ENCODE data around the gene KCNN3.

The KCNN3 gene

GRCh38 chr1:154833841-154834240 lies 36.2 kb downstream of the KCNN3 start:
- H3K4me1 ChIP-seq (ENCODE audit: control insufficient read depth, insufficient read depth, low read length), result no peaks in the 10 kb centered on the region
- H3K9me3 ChIP-seq (ENCODE audit: control insufficient read depth, insufficient read depth, low read length), result no peaks in the 10 kb centered on the region
- H3K4me3 ChIP-seq (ENCODE audit: low read depth, low read length), result no peak overlapping the region
- H3K9ac ChIP-seq (ENCODE audit: low read depth, low read length), result no peak overlapping the region
- no peaks in the 10 kb centered on the region for H3K27me3 ChIP-seq (ENCODE audit: control insufficient read depth, insufficient read depth, low read length)
- no peaks in the 10 kb centered on the region for H3K36me3 ChIP-seq (ENCODE audit: control insufficient read depth, insufficient read depth, low read length)

GRCh38 chr1:154833209-154833608 lies 36.9 kb downstream of the KCNN3 start:
- H3K27me3 ChIP-seq (ENCODE audit: control insufficient read depth, insufficient read depth, low read length), result no peaks in the 10 kb centered on the region
- H3K9ac ChIP-seq (ENCODE audit: low read depth, low read length), result no peak overlapping the region
- H3K4me1 ChIP-seq (ENCODE audit: control insufficient read depth, insufficient read depth, low read length), result no peaks in the 10 kb centered on the region
- H3K36me3 ChIP-seq (ENCODE audit: control insufficient read depth, insufficient read depth, low read length), result no peaks in the 10 kb centered on the region
- H3K4me3 ChIP-seq (ENCODE audit: low read depth, low read length), result no peak overlapping the region
- H3K9me3 ChIP-seq (ENCODE audit: control insufficient read depth, insufficient read depth, low read length), result no peaks in the 10 kb centered on the region

- Histone ChIP-seq H3K4me1 (ENCODE audit: control insufficient read depth, insufficient read depth, low read length) (no peaks in the 10 kb centered on the region), H3K9me3 (ENCODE audit: control insufficient read depth, insufficient read depth, low read length) (no peaks in the 10 kb centered on the region), H3K9ac (ENCODE audit: low read depth, low read length) (no peak overlapping the region), H3K27me3 (ENCODE audit: control insufficient read depth, insufficient read depth, low read length) (no peaks in the 10 kb centered on the region), H3K36me3 (ENCODE audit: control insufficient read depth, insufficient read depth, low read length) (no peaks in the 10 kb centered on the region), H3K4me3 (ENCODE audit: low read depth, low read length) (no peak overlapping the region)
Measured at GRCh38 chr1:154832384-154832783, 37.7 kb downstream of the KCNN3 start.

GRCh38 chr1:154831462-154831861 lies 38.6 kb downstream of the KCNN3 start:
- Histone ChIP-seq H3K9me3 (ENCODE audit: control insufficient read depth, insufficient read depth, low read length) (no peaks in the 10 kb centered on the region), H3K4me1 (ENCODE audit: control insufficient read depth, insufficient read depth, low read length) (no peaks in the 10 kb centered on the region), H3K9ac (ENCODE audit: low read depth, low read length) (no peak overlapping the region), H3K4me3 (ENCODE audit: low read depth, low read length) (no peak overlapping the region), H3K27me3 (ENCODE audit: control insufficient read depth, insufficient read depth, low read length) (no peaks in the 10 kb centered on the region), H3K36me3 (ENCODE audit: control insufficient read depth, insufficient read depth, low read length) (no peaks in the 10 kb centered on the region)

GRCh38 chr1:154829062-154829461 lies 41.0 kb downstream of the KCNN3 start:
- H3K27me3 ChIP-seq (ENCODE audit: control insufficient read depth, insufficient read depth, low read length), result no peaks in the 10 kb centered on the region
- no peaks in the 10 kb centered on the region for H3K4me1 ChIP-seq (ENCODE audit: control insufficient read depth, insufficient read depth, low read length)
- no peaks in the 10 kb centered on the region for H3K9me3 ChIP-seq (ENCODE audit: control insufficient read depth, insufficient read depth, low read length)
- no peaks in the 10 kb centered on the region for H3K36me3 ChIP-seq (ENCODE audit: control insufficient read depth, insufficient read depth, low read length)
- no peak overlapping the region for H3K4me3 ChIP-seq (ENCODE audit: low read depth, low read length)
- no peak overlapping the region for H3K9ac ChIP-seq (ENCODE audit: low read depth, low read length)

GRCh38 chr1:154824179-154825000 lies 45.7 kb downstream of the KCNN3 start:
- Histone ChIP-seq H3K27me3 (ENCODE audit: control insufficient read depth, insufficient read depth, low read length) (no peaks in the 10 kb centered on the region), H3K4me1 (ENCODE audit: control insufficient read depth, insufficient read depth, low read length) (no peaks in the 10 kb centered on the region), H3K9me3 (ENCODE audit: control insufficient read depth, insufficient read depth, low read length) (no peaks in the 10 kb centered on the region)

GRCh38 chr1:154822717-154823116 lies 47.4 kb downstream of the KCNN3 start:
- Histone ChIP-seq H3K9me3 (ENCODE audit: control insufficient read depth, insufficient read depth, low read length) (no peaks in the 10 kb centered on the region), H3K9ac (ENCODE audit: low read depth, low read length) (no peak overlapping the region), H3K36me3 (ENCODE audit: control insufficient read depth, insufficient read depth, low read length) (no peaks in the 10 kb centered on the region), H3K4me1 (ENCODE audit: control insufficient read depth, insufficient read depth, low read length) (no peaks in the 10 kb centered on the region), H3K4me3 (ENCODE audit: low read depth, low read length) (no peak overlapping the region), H3K27me3 (ENCODE audit: control insufficient read depth, insufficient read depth, low read length) (no peaks in the 10 kb centered on the region)

More at GRCh38 chr1:154824179-154825000, 45.7 kb downstream of the KCNN3 start:
- no peak overlapping the region for H3K4me3 ChIP-seq (ENCODE audit: low read depth, low read length)
- no peak overlapping the region for H3K9ac ChIP-seq (ENCODE audit: low read depth, low read length)
- H3K36me3 ChIP-seq (ENCODE audit: control insufficient read depth, insufficient read depth, low read length), result no peaks in the 10 kb centered on the region

GRCh38 chr1:154822233-154822632 lies 47.8 kb downstream of the KCNN3 start:
- Histone ChIP-seq H3K4me1 (ENCODE audit: control insufficient read depth, insufficient read depth, low read length) (no peaks in the 10 kb centered on the region), H3K9me3 (ENCODE audit: control insufficient read depth, insufficient read depth, low read length) (no peaks in the 10 kb centered on the region), H3K4me3 (ENCODE audit: low read depth, low read length) (no peak overlapping the region), H3K27me3 (ENCODE audit: control insufficient read depth, insufficient read depth, low read length) (no peaks in the 10 kb centered on the region), H3K9ac (ENCODE audit: low read depth, low read length) (no peak overlapping the region), H3K36me3 (ENCODE audit: control insufficient read depth, insufficient read depth, low read length) (no peaks in the 10 kb centered on the region)

GRCh38 chr1:154821083-154821482 lies 49.0 kb downstream of the KCNN3 start:
- no peaks in the 10 kb centered on the region for H3K9me3 ChIP-seq (ENCODE audit: control insufficient read depth, insufficient read depth, low read length)
- no peak overlapping the region for H3K4me3 ChIP-seq (ENCODE audit: low read depth, low read length)
- H3K36me3 ChIP-seq (ENCODE audit: control insufficient read depth, insufficient read depth, low read length), result no peaks in the 10 kb centered on the region
- H3K9ac ChIP-seq (ENCODE audit: low read depth, low read length), result no peak overlapping the region
- no peaks in the 10 kb centered on the region for H3K4me1 ChIP-seq (ENCODE audit: control insufficient read depth, insufficient read depth, low read length)
- no peaks in the 10 kb centered on the region for H3K27me3 ChIP-seq (ENCODE audit: control insufficient read depth, insufficient read depth, low read length)

GRCh38 chr1:154820646-154821045 lies 49.4 kb downstream of the KCNN3 start:
- H3K9me3 ChIP-seq (ENCODE audit: control insufficient read depth, insufficient read depth, low read length), result no peaks in the 10 kb centered on the region
- H3K36me3 ChIP-seq (ENCODE audit: control insufficient read depth, insufficient read depth, low read length), result no peaks in the 10 kb centered on the region
- no peak overlapping the region for H3K4me3 ChIP-seq (ENCODE audit: low read depth, low read length)
- H3K9ac ChIP-seq (ENCODE audit: low read depth, low read length), result no peak overlapping the region
- no peaks in the 10 kb centered on the region for H3K27me3 ChIP-seq (ENCODE audit: control insufficient read depth, insufficient read depth, low read length)
- no peaks in the 10 kb centered on the region for H3K4me1 ChIP-seq (ENCODE audit: control insufficient read depth, insufficient read depth, low read length)

- Histone ChIP-seq H3K4me1 (ENCODE audit: control insufficient read depth, insufficient read depth, low read length) (no peaks in the 10 kb centered on the region), H3K36me3 (ENCODE audit: control insufficient read depth, insufficient read depth, low read length) (no peaks in the 10 kb centered on the region), H3K9ac (ENCODE audit: low read depth, low read length) (no peak overlapping the region), H3K4me3 (ENCODE audit: low read depth, low read length) (no peak overlapping the region), H3K27me3 (ENCODE audit: control insufficient read depth, insufficient read depth, low read length) (no peaks in the 10 kb centered on the region), H3K9me3 (ENCODE audit: control insufficient read depth, insufficient read depth, low read length) (no peaks in the 10 kb centered on the region)
Measured at GRCh38 chr1:154819628-154820590, 50.2 kb downstream of the KCNN3 start.
